ENCODE data around the gene GNLY.

DNA sequence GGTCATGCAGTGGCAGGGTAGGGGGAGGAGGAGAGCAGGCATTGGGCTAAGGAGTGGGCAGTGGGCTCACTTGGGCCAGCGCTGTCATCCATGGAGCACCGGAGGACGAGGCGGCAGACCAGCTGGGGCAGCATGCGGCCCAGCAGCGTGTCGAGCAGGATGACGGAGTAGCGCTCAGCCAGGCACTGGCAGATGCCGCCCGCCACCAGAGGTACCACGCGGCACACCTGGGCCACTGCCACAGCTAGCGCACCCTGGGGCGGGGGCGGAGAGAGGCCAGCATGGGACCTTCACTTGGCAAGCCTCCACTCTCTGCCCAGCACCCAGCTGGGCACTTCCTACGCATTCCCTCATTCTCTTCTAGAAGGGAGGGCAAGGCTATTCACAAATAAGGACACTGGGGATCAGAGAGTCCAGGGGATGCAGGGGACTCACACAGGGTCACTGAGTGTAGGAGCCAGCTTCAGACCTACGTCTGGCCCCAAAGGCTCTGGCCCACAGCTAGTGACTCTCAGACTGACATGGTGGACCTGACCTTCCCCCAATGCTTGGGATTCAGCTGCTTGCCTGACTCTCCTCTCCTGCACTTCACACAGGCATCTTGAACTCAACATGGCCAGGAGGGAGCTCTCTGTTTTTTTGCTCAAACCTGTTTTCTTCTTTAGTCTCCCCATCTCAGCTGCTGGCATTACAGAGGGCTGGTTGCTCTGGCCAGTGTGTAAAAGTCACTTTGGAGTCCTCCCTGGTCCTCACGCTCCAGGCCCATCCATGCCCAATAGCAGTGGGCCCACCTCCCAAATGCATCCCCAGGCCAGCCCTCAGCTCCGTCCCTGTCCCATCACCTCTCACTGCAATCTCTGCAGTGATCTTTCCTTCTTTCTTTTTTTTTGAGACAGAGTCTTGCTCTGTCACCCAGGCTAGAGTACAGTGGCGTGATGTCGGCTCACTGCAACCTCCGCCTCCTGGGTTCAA is 30.3 kb upstream of the GNLY start:
- TF ChIP-seq, protein P1, sequence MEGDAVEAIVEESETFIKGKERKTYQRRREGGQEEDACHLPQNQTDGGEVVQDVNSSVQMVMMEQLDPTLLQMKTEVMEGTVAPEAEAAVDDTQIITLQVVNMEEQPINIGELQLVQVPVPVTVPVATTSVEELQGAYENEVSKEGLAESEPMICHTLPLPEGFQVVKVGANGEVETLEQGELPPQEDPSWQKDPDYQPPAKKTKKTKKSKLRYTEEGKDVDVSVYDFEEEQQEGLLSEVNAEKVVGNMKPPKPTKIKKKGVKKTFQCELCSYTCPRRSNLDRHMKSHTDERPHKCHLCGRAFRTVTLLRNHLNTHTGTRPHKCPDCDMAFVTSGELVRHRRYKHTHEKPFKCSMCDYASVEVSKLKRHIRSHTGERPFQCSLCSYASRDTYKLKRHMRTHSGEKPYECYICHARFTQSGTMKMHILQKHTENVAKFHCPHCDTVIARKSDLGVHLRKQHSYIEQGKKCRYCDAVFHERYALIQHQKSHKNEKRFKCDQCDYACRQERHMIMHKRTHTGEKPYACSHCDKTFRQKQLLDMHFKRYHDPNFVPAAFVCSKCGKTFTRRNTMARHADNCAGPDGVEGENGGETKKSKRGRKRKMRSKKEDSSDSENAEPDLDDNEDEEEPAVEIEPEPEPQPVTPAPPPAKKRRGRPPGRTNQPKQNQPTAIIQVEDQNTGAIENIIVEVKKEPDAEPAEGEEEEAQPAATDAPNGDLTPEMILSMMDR (IDR thresholded peaks at IDR 0.05) = no peak
- no peak for TF ChIP-seq POLR2A (IDR thresholded peaks at IDR 0.05)
- TF ChIP-seq EP300 (IDR thresholded peaks at IDR 0.05) = no peak
